Suprapubic skin (tissue), 4 donors: ENCODE measurements around the gene TCTA. TPM values are rescaled to one million over a fixed set of nuclear protein-coding genes. Genes with fewer than 3 reads are reported as not detected.

Experiments used
- DNase-seq, 2 donors: peaks; one replicate each; pipeline ENCODE4 v3.0.0-alpha.2; 2019; ENCODE audit warnings: low spot score in 2 of 2
- H3K27ac ChIP-seq: fragments of 200-600 bp; sonication (generic); one replicate; pipeline ENCODE4 v1.5.1; 2019
- H3K27me3 ChIP-seq: fragments of 200-600 bp; sonication (generic); one replicate; pipeline ENCODE4 v1.5.1; 2019
- H3K36me3 ChIP-seq: fragments of 200-600 bp; sonication (generic); one replicate; pipeline ENCODE4 v1.5.1; 2019
- H3K4me1 ChIP-seq: fragments of 200-600 bp; sonication (generic); one replicate; pipeline ENCODE4 v1.5.1; 2019
- H3K4me3 ChIP-seq: fragments of 200-600 bp; sonication (generic); one replicate; pipeline ENCODE4 v1.5.1; 2019; ENCODE audit warnings: mild to moderate bottlenecking
- H3K9me3 ChIP-seq: fragments of 200-600 bp; sonication (generic); one replicate; pipeline ENCODE4 v1.5.1; 2019
- EP300 ChIP-seq: sonication (generic); formaldehyde crosslinking; IDR thresholded peaks from one replicate; pipeline ENCODE4 v1.6.1; 2017; ENCODE audit warnings: antibody characterized with exemption
- POLR2A ChIP-seq, 2 donors: fragments of 450-650 bp; IDR thresholded peaks; one replicate each; pipeline ENCODE4 v1.6.1; 2017; ENCODE audit warnings: antibody characterized with exemption in 2 of 2, mild to moderate bottlenecking in 2 of 2, moderate library complexity in 2 of 2
- POLR2AphosphoS5 ChIP-seq, 3 donors: sonication (generic); formaldehyde crosslinking; IDR thresholded peaks; one replicate each; pipeline ENCODE4 v1.6.1; 2017; ENCODE audit warnings: antibody characterized with exemption in 3 of 3
- WGBS: methylation state at CpG from one replicate; pipeline ENCODE4 v1.1.5; 2018; 5-methylcytosine and 5-hydroxymethylcytosine counted together
- total RNA-seq, 4 donors: library from RNA; depleted of rRNA; stranded (reverse); fragments of >200 nt; gene quantifications; one replicate each; pipeline ENCODE4 v1.1.0, GENCODE V29; 2016
- TF ChIP-seq, protein P1 (sequence below), 2 donors: fragments of 200-600 bp in 1 of 2; fragments of 450-650 bp in 1 of 2; sonication (generic) in 1 of 2; IDR thresholded peaks; one replicate each; pipeline ENCODE4 v1.5.1; 2016 to 2019; ENCODE audit warnings: antibody characterized with exemption in 2 of 2, mild to moderate bottlenecking in 1 of 2, moderate library complexity in 1 of 2

The TCTA gene
- total RNA-seq, 4 donors from 2014 or later, result 10.8 to 25.5 (median 19.6) TPM

DNA sequence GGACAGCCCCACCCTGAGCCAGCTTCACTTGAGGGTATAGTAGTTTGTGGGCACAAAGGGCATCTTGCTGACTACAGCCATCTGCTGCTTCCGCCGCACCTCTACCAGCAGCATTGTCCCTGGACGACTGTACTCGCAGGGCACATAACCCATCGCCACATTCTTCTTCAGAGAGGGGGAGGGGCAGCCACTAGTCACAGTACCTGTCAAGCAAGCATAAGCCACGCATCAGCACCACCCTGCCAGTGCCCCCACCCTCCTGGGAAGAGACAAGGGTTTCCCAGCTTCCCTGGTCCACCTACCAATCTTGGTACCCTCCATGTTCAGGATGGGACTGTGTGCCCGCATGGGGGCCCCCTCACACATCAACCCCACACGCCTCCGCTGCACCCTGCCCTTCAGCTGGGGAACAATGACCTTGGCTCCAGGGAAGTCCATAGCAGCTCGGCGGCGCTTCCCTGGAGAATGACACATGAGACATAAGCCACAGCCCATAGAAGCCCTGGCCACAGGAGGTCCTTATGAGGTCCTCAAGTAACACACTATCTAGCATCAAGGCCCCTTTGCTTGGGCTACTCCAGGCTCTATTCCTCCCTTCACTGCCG, 5.4 kb downstream of the TCTA start:
- TF ChIP-seq EP300 (no peak), POLR2AphosphoS5 (IDR thresholded peaks at IDR 0.05) (no peak), POLR2A (IDR thresholded peaks at IDR 0.05) (no peak)
- TF ChIP-seq, protein P1, sequence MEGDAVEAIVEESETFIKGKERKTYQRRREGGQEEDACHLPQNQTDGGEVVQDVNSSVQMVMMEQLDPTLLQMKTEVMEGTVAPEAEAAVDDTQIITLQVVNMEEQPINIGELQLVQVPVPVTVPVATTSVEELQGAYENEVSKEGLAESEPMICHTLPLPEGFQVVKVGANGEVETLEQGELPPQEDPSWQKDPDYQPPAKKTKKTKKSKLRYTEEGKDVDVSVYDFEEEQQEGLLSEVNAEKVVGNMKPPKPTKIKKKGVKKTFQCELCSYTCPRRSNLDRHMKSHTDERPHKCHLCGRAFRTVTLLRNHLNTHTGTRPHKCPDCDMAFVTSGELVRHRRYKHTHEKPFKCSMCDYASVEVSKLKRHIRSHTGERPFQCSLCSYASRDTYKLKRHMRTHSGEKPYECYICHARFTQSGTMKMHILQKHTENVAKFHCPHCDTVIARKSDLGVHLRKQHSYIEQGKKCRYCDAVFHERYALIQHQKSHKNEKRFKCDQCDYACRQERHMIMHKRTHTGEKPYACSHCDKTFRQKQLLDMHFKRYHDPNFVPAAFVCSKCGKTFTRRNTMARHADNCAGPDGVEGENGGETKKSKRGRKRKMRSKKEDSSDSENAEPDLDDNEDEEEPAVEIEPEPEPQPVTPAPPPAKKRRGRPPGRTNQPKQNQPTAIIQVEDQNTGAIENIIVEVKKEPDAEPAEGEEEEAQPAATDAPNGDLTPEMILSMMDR (IDR thresholded peaks at IDR 0.05), result no peak
- H3K4me3 ChIP-seq, result no peak overlapping the region
- no peak overlapping the region for H3K27ac ChIP-seq
- H3K27me3 ChIP-seq, result no peaks in the 10 kb centered on the region
- no peaks in the 10 kb centered on the region for H3K9me3 ChIP-seq
- no peak for DNase-seq
- H3K36me3 ChIP-seq, result peaks cover 17% of the 10 kb centered on the region
- WGBS, result 78% methylated on average over 9 of the region's 13 CpGs
- peaks cover 48% of the 10 kb centered on the region for H3K4me1 ChIP-seq

DNA sequence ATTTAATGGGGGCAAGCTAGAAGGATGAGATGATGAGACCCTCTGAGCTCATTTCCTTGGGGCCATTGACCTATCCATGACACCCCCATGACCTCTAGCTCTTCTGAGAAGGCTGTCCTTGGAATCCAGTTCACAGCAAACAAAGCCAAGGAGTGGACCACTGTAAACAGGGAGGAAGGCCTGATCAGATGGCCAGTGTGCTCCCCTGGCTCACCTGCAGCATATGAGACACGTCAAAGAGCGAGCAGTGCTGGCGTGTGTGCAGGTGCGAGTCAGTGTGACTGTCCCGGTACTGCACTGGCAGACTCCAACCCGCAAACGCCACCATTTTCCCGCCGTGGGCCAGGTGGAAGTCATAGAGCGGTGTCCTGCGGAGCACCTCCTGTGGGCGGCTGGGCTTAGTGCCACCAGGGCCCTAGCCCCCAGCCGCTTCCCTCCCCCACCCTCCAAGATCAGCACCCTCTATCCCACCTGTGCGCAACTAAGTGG, 9.7 kb downstream of the TCTA start:
- 49% methylated on average over 5 of the region's 14 CpGs for WGBS

DNA sequence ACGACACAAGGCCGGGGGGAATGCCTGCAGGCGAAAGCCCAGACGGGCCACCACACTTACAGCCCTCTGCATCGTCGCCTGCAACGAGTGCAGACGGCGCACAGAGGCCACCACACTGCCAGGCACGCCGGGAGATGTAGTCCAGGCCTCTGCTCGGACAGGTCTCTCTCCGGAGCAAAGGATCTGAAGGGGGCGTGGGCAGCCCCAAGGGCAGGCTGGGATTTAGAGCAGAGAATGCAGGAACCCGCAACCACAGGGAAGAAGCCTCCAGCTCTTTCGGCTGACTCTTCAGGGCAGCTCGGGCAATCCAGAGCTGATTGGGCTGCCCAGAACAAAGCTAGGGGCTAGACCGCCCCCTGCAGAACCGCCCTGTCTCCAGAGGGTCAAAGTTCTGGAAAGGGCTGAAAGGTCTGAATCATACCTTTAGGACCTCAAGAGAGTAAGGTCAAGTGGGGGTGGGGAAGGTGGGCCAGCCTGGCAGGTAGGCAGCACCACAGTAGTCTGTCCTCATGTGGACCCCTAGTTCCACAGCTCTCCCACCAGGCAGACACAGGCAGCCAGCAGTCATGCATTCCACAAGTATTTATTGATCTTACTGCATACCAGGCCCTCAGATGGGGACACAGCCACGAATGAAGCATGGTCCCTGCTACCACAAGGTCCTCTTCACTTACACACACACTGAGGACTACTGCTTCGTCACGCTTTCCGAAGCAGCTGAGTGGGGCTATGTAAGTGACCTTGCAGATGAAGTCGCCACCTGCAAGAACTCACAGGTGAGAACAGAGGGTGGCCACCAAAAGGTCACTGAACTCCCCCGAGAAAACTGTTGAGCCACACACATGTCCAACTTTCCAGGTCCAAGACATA, 10.4 kb downstream of the TCTA start, which contains the start of gene AMT:
TSS of gene AMT (minus strand) at position 95 of the 870 bp plus-strand sequence. CDS start at position 72, 23 bp downstream.
- Histone ChIP-seq H3K27ac (no peak within 1 kb of the TSS), H3K4me3 (peak within 1 kb of the TSS; percentile 6)
- TF ChIP-seq EP300, result no peak
- no peak for TF ChIP-seq POLR2A (IDR thresholded peaks at IDR 0.05)
- TF ChIP-seq, protein P1 (IDR thresholded peaks at IDR 0.05), result no peak
- TF ChIP-seq POLR2AphosphoS5 (IDR thresholded peaks at IDR 0.05), result no peak

More for the DNA sequence above, 9.7 kb downstream of the TCTA start:
- Histone ChIP-seq H3K27ac (no peak overlapping the region), H3K4me1 (peaks cover 20% of the 10 kb centered on the region), H3K36me3 (peaks cover 20% of the 10 kb centered on the region), H3K27me3 (no peaks in the 10 kb centered on the region), H3K4me3 (peak overlapping the region; percentile 6), H3K9me3 (no peaks in the 10 kb centered on the region)
- no peak for DNase-seq
- TF ChIP-seq POLR2A (IDR thresholded peaks at IDR 0.05), result no peak
- TF ChIP-seq POLR2AphosphoS5 (IDR thresholded peaks at IDR 0.05), result no peak
- TF ChIP-seq, protein P1 (IDR thresholded peaks at IDR 0.05), result no peak

DNA sequence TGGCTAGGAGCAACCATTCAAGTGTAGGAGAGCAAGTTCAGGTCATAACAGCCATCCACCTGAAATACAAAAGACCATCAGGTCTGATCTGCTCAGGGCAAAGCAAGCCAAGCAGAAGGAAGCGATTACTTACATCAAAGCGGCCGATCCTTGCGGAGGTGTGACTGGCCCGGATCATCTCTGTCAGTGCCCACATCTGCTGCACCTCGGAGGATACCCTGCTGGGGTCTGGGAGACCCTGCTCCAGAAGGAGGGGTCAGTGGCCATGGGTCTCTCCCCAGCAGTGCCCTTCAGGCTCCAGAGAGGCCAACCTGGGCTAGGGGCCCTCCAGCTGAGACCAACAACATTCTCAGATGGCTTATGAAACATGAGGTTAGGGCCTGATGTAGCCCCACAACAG, 12.6 kb downstream of the TCTA start:
- no peak overlapping the region for H3K27ac ChIP-seq
- WGBS, result 88% methylated on average over 6 of the region's 6 CpGs
- H3K36me3 ChIP-seq, result peaks cover 13% of the 10 kb centered on the region

More for the DNA sequence above, 10.4 kb downstream of the TCTA start, which contains the start of gene AMT:
- peaks cover 20% of the 10 kb centered on the region for H3K4me1 ChIP-seq
- peaks cover 15% of the 10 kb centered on the region for H3K36me3 ChIP-seq
- no peaks in the 10 kb centered on the region for H3K9me3 ChIP-seq
- no peaks in the 10 kb centered on the region for H3K27me3 ChIP-seq
- DNase-seq, result no peak
- 89% methylated on average over 4 of the region's 25 CpGs for WGBS

More for the DNA sequence above, 12.6 kb downstream of the TCTA start:
- no peak for DNase-seq
- TF ChIP-seq, protein P1 (IDR thresholded peaks at IDR 0.05), result no peak
- TF ChIP-seq POLR2AphosphoS5 (IDR thresholded peaks at IDR 0.05) (no peak), EP300 (no peak), POLR2A (IDR thresholded peaks at IDR 0.05) (no peak)
- H3K4me1 ChIP-seq, result peaks cover 25% of the 10 kb centered on the region
- H3K9me3 ChIP-seq, result no peaks in the 10 kb centered on the region
- no peak overlapping the region for H3K4me3 ChIP-seq
- H3K27me3 ChIP-seq, result no peaks in the 10 kb centered on the region
